Measurements from ENCODE around the gene KEL.

GRCh38 chr7:142961595-142961972 lies 579 bp downstream of the KEL start:
- TF ChIP-seq CTCF (IDR thresholded peaks at IDR 0.05) (no peak), EP300 (IDR thresholded peaks at IDR 0.05; ENCODE audit: low read depth) (no peak)

All from transverse colon (tissue), 3 donors.